HepG2 (cell line): Measurements from ENCODE around the gene MED13. TPM values are rescaled to one million over a fixed set of nuclear protein-coding genes. Genes with fewer than 3 reads are reported as not detected.

ENCODE experiments used
- GZF1 ChIP-seq: sonication (generic); formaldehyde crosslinking; IDR thresholded peaks from 2 replicates; pipeline ENCODE4 v1.5.1; 2020; ENCODE audit warnings: mild to moderate bottlenecking, missing genetic modification reagents
- HNRNPK ChIP-seq: fragments of 200-400 bp; formaldehyde crosslinking; IDR thresholded peaks from 2 replicates; pipeline ENCODE4 v1.6.1; 2018; ENCODE audit warnings: low read length, low read depth, moderate library complexity, mild to moderate bottlenecking; ENCODE audit not compliant: poor library complexity, severe bottlenecking
- NFAT5 ChIP-seq: sonication (generic); formaldehyde crosslinking; IDR thresholded peaks from 2 replicates; pipeline ENCODE4 v1.4.0; 2020; ENCODE audit warnings: missing genetic modification reagents
- PBX3 ChIP-seq: sonication (generic); formaldehyde crosslinking; IDR thresholded peaks from 2 replicates; pipeline ENCODE4 v1.8.1; 2023; ENCODE audit warnings: missing genetic modification reagents, inconsistent platforms, borderline replicate concordance
- SETDB1 ChIP-seq: sonication (generic); formaldehyde crosslinking; IDR thresholded peaks from 2 replicates; pipeline ENCODE4 v1.5.1; 2020; ENCODE audit warnings: missing genetic modification reagents, mild to moderate bottlenecking, borderline replicate concordance
- SYNCRIP ChIP-seq: fragments of 200-400 bp; formaldehyde crosslinking; IDR thresholded peaks from 2 replicates; pipeline ENCODE4 v1.6.1; 2018; ENCODE audit warnings: mild to moderate bottlenecking, low read depth, low read length; ENCODE audit not compliant: insufficient read depth
- ZBED4 ChIP-seq: sonication (generic); formaldehyde crosslinking; IDR thresholded peaks from 2 replicates; pipeline ENCODE4 v1.4.0; 2020; ENCODE audit warnings: missing genetic modification reagents, borderline replicate concordance
- ZBTB25 ChIP-seq: IDR thresholded peaks from 2 replicates; pipeline ENCODE4 v1.6.1; 2018; ENCODE audit warnings: missing genetic modification reagents
- ZFP91 ChIP-seq: sonication (generic); formaldehyde crosslinking; IDR thresholded peaks from 2 replicates; pipeline ENCODE4 v1.9.0; 2022; ENCODE audit warnings: missing genetic modification reagents, mild to moderate bottlenecking, borderline replicate concordance
- ZNF30 ChIP-seq: sonication (generic); formaldehyde crosslinking; IDR thresholded peaks from 2 replicates; pipeline ENCODE4 v1.5.0; 2020; ENCODE audit warnings: mild to moderate bottlenecking, missing genetic modification reagents
- ZNF329 ChIP-seq: sonication (generic); formaldehyde crosslinking; IDR thresholded peaks from 2 replicates; pipeline ENCODE4 v1.9.0; 2021; ENCODE audit warnings: low read depth, mild to moderate bottlenecking, missing genetic modification reagents
- ZNF709 ChIP-seq: sonication (generic); formaldehyde crosslinking; IDR thresholded peaks from 2 replicates; pipeline ENCODE4 v1.5.0; 2020; ENCODE audit warnings: mild to moderate bottlenecking, missing genetic modification reagents
- polyA plus RNA-seq, 8 experiments: library from polyadenylated mRNA; depleted of rRNA in 3 of 8; stranded (reverse) in 7 of 8; unstranded in 1 of 8; fragments of >200 nt; fragmentation: Illumina TruSeq in 4 of 8; extraction: Trizol in 4 of 8; gene quantifications; 2 replicates each; pipeline versions ENCODE4 v1.2.1 to v1.2.3, GENCODE V29; 2011 to 2016; ENCODE audit warnings: low read depth in 4 of 8, missing spikeins in 1 of 8, mixed read lengths in 1 of 8; ENCODE audit not compliant: insufficient read depth in 1 of 8
- total RNA-seq, 5 experiments: library from RNA; depleted of rRNA; stranded (reverse); fragments of >200 nt; fragmentation: Illumina TruSeq; extraction: Trizol; gene quantifications; 2 replicates each; pipeline ENCODE4 v1.2.3, GENCODE V29; 2016; ENCODE audit warnings: low read depth in 1 of 5

The MED13 gene
- total and polyA plus RNA-seq, 2 of the 13 experiments (the other 11 are each of a cell fraction or from before 2014, with no cell fraction given) = 27.4 to 69.1 TPM

GRCh38 chr17:62065611-62066468, 762 bp upstream of the MED13 start (continued):
- TF ChIP-seq PBX3 (CRISPR knock-in tag) (0 out of 2 replicates have a peak, but pooled peaks have one; percentile 38), ZNF30 (CRISPR knock-in tag) (0 out of 2 replicates have a peak, but pooled peaks have one; percentile 16), ZFP91 (CRISPR knock-in tag) (peak; percentile 88; the same call in 1 of the 2 replicates), ZNF329 (no peak), GZF1 (CRISPR knock-in tag) (no peak), ZBTB25 (CRISPR knock-in tag) (peak; percentile 48; the same call in 1 of the 2 replicates), SETDB1 (no peak), HNRNPK (peak; percentile 52), SYNCRIP (no peak), NFAT5 (CRISPR knock-in tag) (no peak), ZBED4 (CRISPR knock-in tag) (0 out of 2 replicates have a peak, but pooled peaks have one; percentile 73), ZNF709 (CRISPR knock-in tag) (peak; percentile 76)
